ENCODE results near the gene SCEL. TPM values are rescaled to one million over a fixed set of nuclear protein-coding genes. Genes with fewer than 3 reads are reported as not detected.
"Not testable (repeated sequence)": the region's sequence is repeated elsewhere in the genome, so short reads cannot be mapped to it uniquely, and the experiment has no call there.

SCEL gene
- total RNA-seq, 2 experiments from 2014 or later: not detected

DNA sequence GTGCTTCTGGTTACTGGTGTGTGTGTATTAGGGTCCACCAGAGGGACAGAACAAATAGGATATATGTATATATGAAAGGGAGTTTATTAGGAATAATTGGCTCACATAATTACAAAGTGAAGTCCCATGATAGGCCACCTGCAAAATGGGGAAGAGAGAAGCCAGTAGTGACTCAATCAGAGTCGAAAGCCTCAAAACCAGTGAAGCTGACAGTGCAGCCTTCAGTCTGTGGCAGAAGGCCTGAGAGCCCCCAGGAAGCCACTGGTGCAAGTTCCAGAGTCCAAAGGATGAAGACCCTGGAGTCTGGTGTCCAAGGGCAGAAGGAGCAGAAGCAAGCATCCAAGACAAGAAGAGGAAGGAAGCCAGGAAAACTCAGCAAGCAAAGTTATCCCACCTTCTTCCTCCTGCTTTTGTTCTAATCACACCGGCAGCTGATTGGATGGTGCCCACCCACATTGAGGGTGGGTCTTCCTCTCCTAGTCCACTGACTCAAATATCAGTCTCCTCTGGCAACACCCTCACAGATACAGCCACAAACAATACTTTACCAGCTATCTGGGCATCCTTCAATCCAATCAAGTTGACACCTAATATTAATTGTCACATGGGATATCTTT lies 21.7 kb upstream of the SCEL start:
- no peak overlapping the region for H3K4me3 Mint-ChIP-seq

DNA sequence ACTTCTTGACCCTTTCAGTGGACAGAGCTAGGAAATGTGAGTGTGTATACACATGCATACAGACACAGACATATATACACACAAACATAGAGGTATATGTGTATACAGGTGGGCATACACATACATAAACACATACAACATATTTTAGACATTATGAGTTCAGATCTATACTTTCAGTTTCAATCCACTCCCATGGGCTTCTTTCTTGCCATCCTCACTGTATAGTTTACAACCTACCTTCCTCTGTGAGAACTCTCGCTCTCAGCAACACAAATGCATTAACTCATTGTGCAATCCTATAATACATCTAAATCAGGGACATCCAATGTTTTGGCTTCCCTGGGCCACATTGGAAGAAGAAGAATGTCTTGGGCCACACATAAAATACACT lies 21.2 kb upstream of the SCEL start:
- no peak for DNase-seq
- H3K4me1 Mint-ChIP-seq: peaks cover 20% of the 10 kb centered on the region
- H3K4me3 Mint-ChIP-seq: no peak overlapping the region
- no peaks in the 10 kb centered on the region for H3K36me3 Mint-ChIP-seq
- H3K27me3 Mint-ChIP-seq: no peaks in the 10 kb centered on the region
- H3K9me3 Mint-ChIP-seq: no peaks in the 10 kb centered on the region
- no peak overlapping the region for H3K27ac Mint-ChIP-seq

More for the DNA sequence above, 21.7 kb upstream of the SCEL start:
- Mint-ChIP-seq H3K27ac (no peak overlapping the region), H3K36me3 (no peaks in the 10 kb centered on the region), H3K4me1 (peaks cover 26% of the 10 kb centered on the region), H3K27me3 (no peaks in the 10 kb centered on the region), H3K9me3 (no peaks in the 10 kb centered on the region)
- DNase-seq: no peak

DNA sequence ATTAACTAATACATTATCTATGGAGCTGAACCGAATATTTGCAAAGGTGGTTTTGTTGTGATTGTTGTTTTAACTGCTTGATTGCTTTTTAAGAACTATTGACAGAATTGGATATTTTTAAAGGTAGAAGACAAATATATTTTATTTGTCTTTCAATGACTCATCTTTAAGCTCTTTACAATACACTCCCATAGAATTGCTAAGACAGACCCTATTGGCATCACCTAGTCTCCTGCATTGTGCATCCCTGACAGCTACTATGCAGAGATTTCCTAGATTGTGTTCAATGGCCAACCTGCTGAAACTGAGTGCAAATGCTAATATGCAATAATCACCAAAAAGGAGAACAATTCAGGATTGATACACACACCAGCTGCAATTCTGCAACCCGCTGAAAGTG lies 19.7 kb upstream of the SCEL start:
- no peaks in the 10 kb centered on the region for H3K9me3 Mint-ChIP-seq
- H3K27me3 Mint-ChIP-seq: no peaks in the 10 kb centered on the region
- H3K27ac Mint-ChIP-seq: no peak overlapping the region
- no peaks in the 10 kb centered on the region for H3K36me3 Mint-ChIP-seq
- H3K4me1 Mint-ChIP-seq: peaks cover 10% of the 10 kb centered on the region
- DNase-seq: no peak
- no peak overlapping the region for H3K4me3 Mint-ChIP-seq

DNA sequence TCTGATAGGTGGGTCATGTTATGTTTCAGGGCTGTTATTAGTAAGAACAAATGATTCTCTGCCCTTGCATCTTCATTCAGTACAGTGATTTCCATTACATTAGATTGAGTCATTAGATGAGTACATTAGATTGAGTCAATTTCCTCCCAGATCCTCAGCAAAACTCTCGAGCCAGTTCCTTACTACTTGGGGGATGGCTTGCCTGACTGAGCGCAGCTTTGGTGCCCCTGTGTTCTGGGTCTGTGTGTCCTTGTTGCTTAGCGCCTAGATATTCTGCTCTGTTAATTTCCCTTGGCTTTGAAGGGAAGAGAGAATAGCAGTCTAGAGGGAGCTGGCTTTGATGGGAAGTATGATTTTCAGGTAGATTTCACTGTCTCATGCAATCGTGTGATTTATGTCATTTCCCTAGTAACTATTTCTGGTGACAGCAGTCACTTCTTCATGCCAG lies 19.1 kb upstream of the SCEL start:
- Mint-ChIP-seq H3K36me3 (no peaks in the 10 kb centered on the region), H3K4me3 (no peak overlapping the region), H3K9me3 (no peaks in the 10 kb centered on the region), H3K4me1 (peaks cover 10% of the 10 kb centered on the region), H3K27me3 (no peaks in the 10 kb centered on the region), H3K27ac (no peak overlapping the region)
- no peak for DNase-seq

DNA sequence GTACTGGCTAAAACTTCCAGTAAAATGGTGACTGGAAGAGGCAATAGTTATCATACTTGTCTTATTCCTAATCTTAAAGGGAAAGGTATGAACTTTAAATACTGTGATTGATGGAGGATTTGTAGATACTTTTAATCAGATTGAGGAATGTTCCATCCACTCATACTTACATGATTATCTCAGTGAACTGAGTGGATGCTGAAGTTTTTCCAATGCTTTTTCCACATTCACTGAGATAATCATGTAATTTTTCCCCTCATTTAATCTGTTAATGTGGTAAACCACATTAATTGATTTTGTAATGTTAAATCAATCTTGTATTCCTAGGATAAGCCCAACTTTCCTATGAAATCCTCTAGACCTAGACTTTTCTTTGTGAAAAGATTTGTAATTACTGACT lies 17.2 kb upstream of the SCEL start:
- DNase-seq: no peak
- H3K36me3 Mint-ChIP-seq: no peaks in the 10 kb centered on the region
- H3K4me3 Mint-ChIP-seq: no peak overlapping the region
- H3K9me3 Mint-ChIP-seq: no peaks in the 10 kb centered on the region
- H3K4me1 Mint-ChIP-seq: peaks cover 10% of the 10 kb centered on the region
- no peaks in the 10 kb centered on the region for H3K27me3 Mint-ChIP-seq
- H3K27ac Mint-ChIP-seq: no peak overlapping the region

DNA sequence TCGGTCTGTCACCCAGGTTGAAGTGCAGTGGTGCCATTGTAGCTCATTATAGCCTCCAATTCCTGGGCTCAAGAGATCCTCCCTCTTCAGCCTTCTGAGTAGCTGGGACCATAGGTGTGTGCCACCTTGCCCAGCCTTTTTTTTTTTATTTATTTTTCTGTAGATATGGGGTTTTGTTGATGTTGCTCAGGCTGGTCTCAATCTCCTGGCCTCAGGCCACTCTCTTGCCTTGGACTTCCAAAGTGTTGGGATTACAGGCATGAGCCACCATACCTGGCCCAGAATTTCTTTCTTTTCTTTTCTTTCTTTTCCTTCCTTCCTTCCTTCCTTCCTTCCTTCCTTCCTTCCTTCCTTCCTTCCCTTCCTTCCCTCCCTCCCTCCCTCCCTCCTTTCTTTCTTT lies 16.1 kb upstream of the SCEL start:
- H3K36me3 Mint-ChIP-seq, DNase-seq, H3K9me3 Mint-ChIP-seq, H3K27ac Mint-ChIP-seq, H3K4me3 Mint-ChIP-seq, H3K27me3 Mint-ChIP-seq: not testable (repeated sequence)
- peaks cover 16% of the 10 kb centered on the region for H3K4me1 Mint-ChIP-seq

DNA sequence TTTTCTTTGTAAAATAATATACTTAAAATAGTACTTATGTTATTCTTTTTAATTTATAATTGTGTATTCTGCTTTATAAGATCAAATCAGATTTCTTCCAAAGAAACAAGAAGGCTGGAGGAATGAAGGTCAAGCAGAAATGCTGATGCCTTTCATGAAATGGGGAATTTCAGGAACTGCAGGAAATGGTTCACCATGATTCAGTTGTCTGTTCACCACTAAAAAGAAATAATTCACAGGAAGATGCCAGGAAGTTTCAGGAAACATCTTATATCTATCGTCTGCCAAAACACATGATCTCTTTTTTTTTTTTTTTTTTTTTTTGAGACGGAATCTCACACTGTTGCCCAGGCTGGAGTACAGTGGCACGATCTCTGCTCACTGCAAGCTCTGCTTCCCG lies 15.7 kb upstream of the SCEL start:
- Mint-ChIP-seq H3K4me1 (peaks cover 18% of the 10 kb centered on the region), H3K36me3 (no peaks in the 10 kb centered on the region), H3K27ac (no peak overlapping the region), H3K4me3 (no peak overlapping the region), H3K9me3 (no peaks in the 10 kb centered on the region), H3K27me3 (no peaks in the 10 kb centered on the region)
- DNase-seq: no peak

DNA sequence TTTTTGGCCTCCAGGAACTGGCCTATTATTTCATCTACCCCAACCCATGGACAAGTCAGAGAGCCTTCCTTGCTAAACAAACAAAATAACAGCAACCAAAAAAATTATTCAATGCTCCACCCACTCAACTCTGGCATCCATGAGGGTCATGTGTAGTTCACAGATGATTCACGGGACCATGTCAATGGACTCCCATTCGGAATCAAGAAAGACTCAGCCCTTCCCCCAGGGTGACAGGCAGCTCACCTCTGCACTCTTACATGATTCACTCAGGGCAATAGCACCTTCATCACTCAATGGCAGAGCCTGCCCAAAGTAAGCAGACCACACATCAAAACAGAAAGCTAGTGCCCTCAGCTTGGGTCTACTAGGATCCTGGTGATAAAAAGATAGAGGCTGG lies 14.3 kb upstream of the SCEL start:
- DNase-seq: no peak
- no peaks in the 10 kb centered on the region for H3K36me3 Mint-ChIP-seq
- H3K4me3 Mint-ChIP-seq: no peak overlapping the region
- no peak overlapping the region for H3K27ac Mint-ChIP-seq
- peaks cover 7% of the 10 kb centered on the region for H3K27me3 Mint-ChIP-seq
- H3K9me3 Mint-ChIP-seq: no peaks in the 10 kb centered on the region
- H3K4me1 Mint-ChIP-seq: peaks cover 19% of the 10 kb centered on the region

DNA sequence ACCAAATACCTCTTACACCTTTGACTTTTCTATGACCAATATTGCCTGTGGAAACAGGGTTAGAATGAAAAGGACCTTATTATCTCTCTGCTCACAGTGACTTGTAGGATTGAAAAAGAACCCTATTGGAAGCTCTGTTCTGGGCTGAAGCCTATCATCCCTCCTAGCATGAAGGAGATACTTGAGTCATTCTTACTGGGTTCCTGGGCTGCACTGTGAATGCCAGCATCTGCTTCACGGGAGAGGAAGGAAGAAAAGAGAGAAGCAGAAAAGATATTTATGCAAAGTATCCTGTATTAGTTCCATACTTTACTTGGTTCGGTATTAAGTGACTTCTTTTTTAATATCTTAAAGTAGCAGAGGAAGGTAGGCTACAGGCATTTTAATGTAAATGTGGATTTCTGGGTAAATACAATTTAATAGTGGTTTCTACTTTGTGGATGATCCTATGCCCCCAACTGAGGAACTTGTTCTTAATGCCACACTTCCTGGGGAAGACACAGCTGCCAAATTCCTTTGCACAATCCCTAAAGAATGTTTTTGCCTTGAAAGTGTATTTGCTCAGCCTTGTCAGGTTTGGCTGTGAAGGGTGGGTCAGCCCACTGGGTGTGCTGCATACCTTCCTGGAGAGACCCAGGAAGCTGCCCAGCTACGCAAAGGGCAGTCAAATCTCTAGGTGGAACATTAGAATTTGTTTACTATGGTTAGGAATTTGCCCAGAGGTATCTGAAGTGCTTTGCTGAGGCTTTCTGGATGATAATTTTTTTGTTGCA lies 13.7 kb upstream of the SCEL start:
- Mint-ChIP-seq H3K9me3 (no peaks in the 10 kb centered on the region), H3K27ac (no peak overlapping the region), H3K36me3 (no peaks in the 10 kb centered on the region), H3K4me1 (peaks cover 16% of the 10 kb centered on the region), H3K4me3 (no peak overlapping the region), H3K27me3 (peaks cover 7% of the 10 kb centered on the region)
- DNase-seq: no peak

DNA sequence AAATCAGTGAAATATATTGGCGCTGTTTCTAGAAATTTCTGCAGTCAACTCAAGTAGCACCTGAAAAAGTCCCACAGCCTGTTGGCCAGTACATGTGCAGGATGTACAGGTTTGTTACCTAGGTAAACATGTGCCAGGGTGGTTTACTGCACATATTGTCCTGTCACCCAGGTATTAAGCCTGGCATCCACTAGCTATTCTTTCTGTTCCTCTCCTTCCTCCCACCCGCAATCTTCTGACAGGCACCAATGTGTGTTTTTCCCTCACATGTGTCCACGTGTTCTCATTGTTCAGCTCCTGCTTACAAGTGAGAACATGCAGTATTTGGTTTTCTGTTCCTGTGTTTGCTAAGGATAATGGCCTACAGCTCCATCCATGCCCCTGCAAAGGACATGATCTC lies 13.1 kb upstream of the SCEL start:
- H3K27ac Mint-ChIP-seq: no peak overlapping the region
- H3K36me3 Mint-ChIP-seq: no peaks in the 10 kb centered on the region

DNA sequence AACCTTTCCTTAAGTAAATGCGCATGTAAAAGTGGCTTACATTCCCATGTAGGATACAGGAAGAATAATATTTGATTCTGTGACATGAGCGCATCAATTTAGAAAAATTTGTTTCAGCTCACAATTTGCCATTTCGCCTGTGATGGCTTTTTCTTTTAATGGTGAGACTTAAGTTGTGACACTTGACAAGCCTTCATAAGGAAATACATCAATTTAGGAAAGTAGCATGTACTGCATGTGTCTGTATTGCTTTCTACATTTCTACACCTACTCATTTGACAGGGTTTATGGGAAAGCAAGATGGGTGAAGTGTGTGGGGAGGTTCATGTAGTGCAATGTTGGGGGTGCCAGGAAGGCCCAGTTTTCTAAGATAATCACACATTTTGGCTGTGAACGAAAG lies 12.1 kb upstream of the SCEL start:
- no peak overlapping the region for H3K27ac Mint-ChIP-seq
- no peaks in the 10 kb centered on the region for H3K9me3 Mint-ChIP-seq
- no peaks in the 10 kb centered on the region for H3K36me3 Mint-ChIP-seq
- no peak for DNase-seq
- no peak overlapping the region for H3K4me3 Mint-ChIP-seq
- H3K4me1 Mint-ChIP-seq: peaks cover 16% of the 10 kb centered on the region
- peaks cover 7% of the 10 kb centered on the region for H3K27me3 Mint-ChIP-seq

More for the DNA sequence above, 13.1 kb upstream of the SCEL start:
- no peak for DNase-seq
- Mint-ChIP-seq H3K4me1 (peaks cover 16% of the 10 kb centered on the region), H3K9me3 (no peaks in the 10 kb centered on the region), H3K4me3 (no peak overlapping the region), H3K27me3 (peaks cover 7% of the 10 kb centered on the region)

DNA sequence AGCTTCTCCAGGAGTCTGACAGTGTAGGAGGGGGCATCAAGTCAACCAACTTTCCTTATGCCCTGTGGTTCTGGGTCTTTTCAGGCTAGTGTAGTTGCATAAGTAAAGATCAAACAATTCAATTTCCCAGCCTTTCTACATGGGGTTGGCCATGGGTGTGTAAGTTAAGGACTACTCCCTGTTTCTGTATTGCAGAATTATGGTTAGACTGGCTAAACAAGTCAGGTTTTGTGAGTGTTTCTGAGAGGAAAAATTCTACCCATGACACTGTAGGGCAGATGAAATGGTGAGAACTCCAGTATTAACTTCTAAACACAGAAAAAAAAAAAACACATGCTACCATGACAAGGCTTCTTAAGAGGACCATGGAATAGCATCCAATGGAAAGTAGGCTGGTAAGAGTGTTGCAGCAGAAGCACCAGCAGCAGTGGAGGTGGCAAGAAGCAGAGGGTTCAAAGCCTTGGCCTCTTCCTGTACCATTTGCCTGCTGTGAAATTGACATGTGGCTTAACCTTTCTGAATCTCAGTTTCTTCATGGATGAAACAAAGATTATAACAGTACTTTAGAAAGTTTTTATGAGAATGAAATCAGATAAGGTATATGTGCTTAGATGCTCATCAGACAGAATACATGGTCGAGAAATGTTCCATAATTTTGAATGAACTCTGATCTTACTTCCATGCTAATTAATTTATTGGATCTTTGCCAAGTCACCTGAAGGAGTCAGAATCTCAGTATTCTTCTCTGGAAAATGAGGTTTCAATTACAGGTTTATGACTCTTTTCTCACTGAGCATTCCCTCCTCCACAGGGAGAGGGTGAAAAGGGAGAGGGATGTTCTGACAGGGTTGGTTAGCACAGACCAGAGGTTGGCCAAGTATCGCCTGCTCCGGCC lies 11.4 kb upstream of the SCEL start:
- no peaks in the 10 kb centered on the region for H3K9me3 Mint-ChIP-seq
- H3K27me3 Mint-ChIP-seq: peaks cover 7% of the 10 kb centered on the region
- DNase-seq: no peak
- H3K4me3 Mint-ChIP-seq: no peak overlapping the region
- H3K4me1 Mint-ChIP-seq: peaks cover 16% of the 10 kb centered on the region
- H3K36me3 Mint-ChIP-seq: no peaks in the 10 kb centered on the region
- no peak overlapping the region for H3K27ac Mint-ChIP-seq

DNA sequence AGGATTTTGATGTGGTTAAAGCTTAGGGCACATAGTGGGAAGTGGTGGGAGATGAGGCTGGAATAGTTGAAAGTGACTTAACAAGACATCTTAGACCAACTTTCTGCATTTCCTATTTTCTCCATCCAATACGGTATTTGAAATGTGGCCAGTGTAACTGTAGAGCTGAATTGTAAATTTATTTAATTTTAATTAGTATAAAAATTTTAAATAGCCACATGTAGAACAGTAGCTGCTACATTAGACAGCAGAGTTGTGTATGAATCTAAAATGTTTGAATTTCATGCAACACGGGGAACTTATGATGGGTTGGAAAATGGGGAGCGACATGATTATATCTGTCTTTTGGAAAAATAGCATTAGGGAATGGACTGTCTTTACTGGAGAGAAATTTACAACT lies 7.1 kb upstream of the SCEL start:
- Mint-ChIP-seq H3K36me3 (no peaks in the 10 kb centered on the region), H3K4me3 (no peak overlapping the region), H3K27me3 (peaks cover 7% of the 10 kb centered on the region), H3K4me1 (peaks cover 15% of the 10 kb centered on the region), H3K9me3 (no peaks in the 10 kb centered on the region), H3K27ac (no peak overlapping the region)
- no peak for DNase-seq

DNA sequence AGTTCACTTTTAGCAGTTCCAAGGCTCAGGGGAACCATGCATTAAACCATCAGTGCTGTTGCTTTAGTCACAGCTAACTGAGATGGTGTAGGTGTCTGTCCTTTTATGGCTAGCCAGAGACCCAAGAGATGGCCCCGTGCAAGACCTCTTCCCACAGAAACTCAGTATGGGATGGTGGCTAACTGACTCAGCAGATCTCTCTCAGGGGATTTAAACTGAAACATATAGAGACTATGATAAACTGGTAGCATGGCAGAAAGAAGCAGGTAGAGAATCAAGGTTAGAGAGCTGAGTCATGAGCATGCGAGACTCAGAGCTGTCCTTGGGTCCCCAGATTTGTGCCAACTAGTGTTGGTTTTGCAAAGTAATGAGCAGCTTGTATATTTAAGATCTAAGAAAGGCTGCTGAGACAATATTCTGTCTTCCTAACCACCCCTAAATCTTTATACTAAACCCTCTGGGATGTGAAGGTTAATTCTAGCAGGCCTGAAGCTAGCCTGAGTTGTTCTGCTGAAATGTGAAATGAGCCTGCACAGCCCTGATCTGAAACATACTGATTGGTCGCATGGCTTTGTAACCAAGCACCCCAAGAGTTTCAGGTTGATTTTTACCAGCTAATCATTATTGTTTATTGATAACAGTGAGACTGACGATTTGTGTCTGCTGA lies 6.5 kb upstream of the SCEL start:
- peaks cover 7% of the 10 kb centered on the region for H3K27me3 Mint-ChIP-seq
- H3K4me3 Mint-ChIP-seq: no peak overlapping the region
- H3K36me3 Mint-ChIP-seq: no peaks in the 10 kb centered on the region
- no peak for DNase-seq
- H3K27ac Mint-ChIP-seq: no peak overlapping the region
- no peaks in the 10 kb centered on the region for H3K9me3 Mint-ChIP-seq
- peaks cover 9% of the 10 kb centered on the region for H3K4me1 Mint-ChIP-seq

DNA sequence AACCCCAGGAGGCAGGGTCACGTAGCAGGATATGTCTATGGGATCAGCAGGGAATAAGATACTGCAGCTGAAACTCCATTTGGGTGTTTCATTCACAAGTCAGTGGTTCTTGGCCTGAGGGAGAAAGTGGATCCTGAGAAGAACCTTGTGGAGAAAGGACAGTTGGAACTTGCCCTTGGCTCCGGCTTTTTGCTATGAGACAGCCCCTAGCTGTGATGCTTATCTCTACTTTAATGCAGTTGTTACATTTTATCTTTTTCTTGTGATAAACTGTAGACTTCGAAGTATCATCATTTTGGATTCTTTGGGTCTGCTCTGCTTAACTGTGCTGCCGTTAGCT lies 6.0 kb upstream of the SCEL start:
- H3K27ac Mint-ChIP-seq: no peak overlapping the region
- DNase-seq: no peak
- H3K36me3 Mint-ChIP-seq: no peaks in the 10 kb centered on the region
- no peaks in the 10 kb centered on the region for H3K9me3 Mint-ChIP-seq
- peaks cover 7% of the 10 kb centered on the region for H3K27me3 Mint-ChIP-seq
- H3K4me3 Mint-ChIP-seq: no peak overlapping the region
- H3K4me1 Mint-ChIP-seq: peaks cover 4% of the 10 kb centered on the region

Measured in activated naive CD8-positive, alpha-beta T cell treated with anti-CD3 and anti-CD28 coated beads for 36 hours (primary cell).